ENCODE results near the gene PDE7B.

PDE7B gene

GRCh38 chr6:135842618-135843392 is 8.7 kb upstream of the PDE7B start:
- no peak for DNase-seq (ENCODE audit: low read depth)

GRCh38 chr6:135850882-135851281 is 619 bp upstream of the PDE7B start:
- H3K4me3 ChIP-seq (ENCODE audit: low read depth, low read length), result no peak overlapping the region
- TF ChIP-seq CTCF (IDR thresholded peaks at IDR 0.05; ENCODE audit: control insufficient read depth, extremely low read depth, insufficient read depth), result no peak
- no peak for DNase-seq (ENCODE audit: low read depth)

More at GRCh38 chr6:135842618-135843392, 8.7 kb upstream of the PDE7B start:
- TF ChIP-seq CTCF (IDR thresholded peaks at IDR 0.05; ENCODE audit: control insufficient read depth, extremely low read depth, insufficient read depth), result no peak
- H3K4me3 ChIP-seq (ENCODE audit: low read depth, low read length), result no peak overlapping the region

GRCh38 chr6:135852746-135853145 is 1.2 kb downstream of the PDE7B start:
- TF ChIP-seq CTCF (IDR thresholded peaks at IDR 0.05; ENCODE audit: control insufficient read depth, extremely low read depth, insufficient read depth), result no peak
- no peak for DNase-seq (ENCODE audit: low read depth)
- no peak overlapping the region for H3K4me3 ChIP-seq (ENCODE audit: low read depth, low read length)

- H3K4me3 ChIP-seq (ENCODE audit: low read depth, low read length), result no peak overlapping the region
- no peak for DNase-seq (ENCODE audit: low read depth)
- TF ChIP-seq CTCF (IDR thresholded peaks at IDR 0.05; ENCODE audit: control insufficient read depth, extremely low read depth, insufficient read depth), result no peak
Observed at GRCh38 chr6:135853227-135853626, 1.7 kb downstream of the PDE7B start.

- no peak for TF ChIP-seq CTCF (IDR thresholded peaks at IDR 0.05; ENCODE audit: control insufficient read depth, extremely low read depth, insufficient read depth)
Observed at GRCh38 chr6:135853986-135854385, 2.5 kb downstream of the PDE7B start.

GRCh38 chr6:135854799-135855198 is 3.3 kb downstream of the PDE7B start:
- no peak for TF ChIP-seq CTCF (IDR thresholded peaks at IDR 0.05; ENCODE audit: control insufficient read depth, extremely low read depth, insufficient read depth)
- H3K4me3 ChIP-seq (ENCODE audit: low read depth, low read length), result no peak overlapping the region
- DNase-seq (ENCODE audit: low read depth), result no peak

More at GRCh38 chr6:135853986-135854385, 2.5 kb downstream of the PDE7B start:
- no peak overlapping the region for H3K4me3 ChIP-seq (ENCODE audit: low read depth, low read length)
- DNase-seq (ENCODE audit: low read depth), result no peak

- H3K4me3 ChIP-seq (ENCODE audit: low read depth, low read length), result no peak overlapping the region
- no peak for TF ChIP-seq CTCF (IDR thresholded peaks at IDR 0.05; ENCODE audit: control insufficient read depth, extremely low read depth, insufficient read depth)
- DNase-seq (ENCODE audit: low read depth), result no peak
Observed at GRCh38 chr6:135858931-135859330, 7.4 kb downstream of the PDE7B start.
